Medulla oblongata (tissue), 1 donor: ENCODE data around the gene GASK1B.

ENCODE experiments used
- DNase-seq: peaks from one replicate; pipeline ENCODE4 v3.0.0-alpha.2; 2015; ENCODE audit errors: extremely low spot score

The GASK1B gene

DNA sequence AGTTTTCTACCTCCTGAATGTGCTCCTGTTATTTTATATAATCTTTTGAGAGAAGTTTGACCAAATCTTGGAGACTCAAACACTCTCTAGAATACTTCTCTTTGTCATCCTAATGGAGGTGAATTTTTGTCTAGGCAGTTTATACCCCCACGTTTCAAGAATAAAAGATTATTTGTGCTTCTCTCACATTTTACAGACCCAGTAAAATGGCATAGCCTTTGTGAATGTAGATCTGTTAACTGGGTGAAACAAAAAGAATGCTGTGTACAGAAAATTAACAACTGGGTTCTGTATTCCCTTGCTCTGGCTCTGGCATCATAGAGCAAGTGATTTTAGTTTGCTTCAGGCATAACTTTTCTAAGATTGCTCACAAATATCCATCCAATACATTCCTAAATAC is 26.1 kb downstream of the GASK1B start:
- DNase-seq, result peak; percentile 79

DNA sequence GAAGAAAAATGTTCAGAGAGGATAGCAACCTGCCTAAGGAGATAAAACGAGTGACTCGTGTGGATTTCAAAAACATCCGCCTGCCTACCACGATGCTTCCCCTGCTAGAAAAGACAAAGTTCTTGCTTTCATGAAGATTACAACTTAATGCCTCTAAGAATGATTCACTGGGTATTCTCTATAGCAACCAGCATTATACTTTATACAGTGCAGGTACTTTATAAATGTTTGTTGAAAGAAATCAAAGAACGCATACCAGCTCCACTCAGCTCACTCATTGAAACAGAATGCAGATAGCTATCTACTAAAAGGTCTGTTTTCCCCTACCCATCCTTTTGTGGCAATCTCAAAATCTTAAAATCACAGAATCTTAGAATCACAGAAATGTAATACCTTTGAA is 33.7 kb downstream of the GASK1B start:
- DNase-seq, result no peak

DNA sequence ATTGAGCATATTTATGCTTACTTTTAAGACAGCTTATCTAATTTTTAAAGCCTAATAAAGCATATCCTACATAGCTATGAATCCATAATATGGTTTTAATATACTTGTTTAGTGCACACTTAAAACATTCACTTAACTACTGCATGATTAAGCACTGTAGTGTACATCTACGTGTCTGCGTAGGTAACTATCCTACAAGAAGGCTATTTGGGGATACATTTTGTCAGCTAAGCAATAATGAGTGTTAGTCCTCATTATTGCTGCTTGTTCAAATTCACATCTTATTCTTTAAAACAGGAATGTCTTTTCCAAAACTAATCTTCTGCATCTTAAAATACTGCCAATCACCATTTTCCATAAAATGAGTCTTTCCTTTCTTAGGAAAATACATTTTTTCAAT is 38.6 kb downstream of the GASK1B start:
- DNase-seq, result no peak

DNA sequence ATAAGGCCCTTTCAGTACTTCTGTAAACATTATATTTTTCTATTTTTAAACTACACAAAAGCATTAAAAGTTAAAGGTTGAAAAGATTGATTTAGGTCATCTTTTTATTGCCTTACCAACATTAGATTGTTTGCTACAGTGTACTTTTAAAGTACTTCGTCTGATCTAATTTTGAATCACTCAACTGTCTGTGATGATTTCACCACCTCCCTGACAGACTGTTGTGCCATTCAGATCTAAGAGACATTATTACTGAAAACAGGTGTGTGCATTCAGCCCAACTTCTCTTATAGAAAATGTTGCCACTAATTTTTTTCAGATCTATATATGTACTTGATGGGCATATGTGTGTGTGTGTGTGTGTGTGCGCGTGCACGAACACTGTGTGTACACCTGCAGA is 39.3 kb downstream of the GASK1B start:
- DNase-seq, result no peak

DNA sequence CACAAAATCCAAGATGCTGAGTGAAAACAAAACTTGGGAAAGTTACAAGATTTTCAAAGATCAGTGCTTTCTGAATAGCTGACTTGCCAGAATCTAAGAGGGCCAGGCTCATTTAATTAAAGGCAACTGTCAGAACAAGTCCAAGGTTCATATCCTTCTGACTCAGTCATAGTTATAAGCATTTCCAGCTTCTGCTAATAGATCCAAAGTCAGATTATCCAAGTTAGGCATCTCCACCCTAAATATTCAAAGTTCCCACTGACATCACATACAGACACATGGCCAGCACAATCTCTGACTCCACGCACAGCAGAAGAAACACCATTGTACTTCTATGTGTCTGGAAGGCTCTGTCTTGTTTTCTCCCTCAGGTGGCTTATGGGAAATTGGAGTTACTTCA is 41.8 kb downstream of the GASK1B start:
- no peak for DNase-seq

DNA sequence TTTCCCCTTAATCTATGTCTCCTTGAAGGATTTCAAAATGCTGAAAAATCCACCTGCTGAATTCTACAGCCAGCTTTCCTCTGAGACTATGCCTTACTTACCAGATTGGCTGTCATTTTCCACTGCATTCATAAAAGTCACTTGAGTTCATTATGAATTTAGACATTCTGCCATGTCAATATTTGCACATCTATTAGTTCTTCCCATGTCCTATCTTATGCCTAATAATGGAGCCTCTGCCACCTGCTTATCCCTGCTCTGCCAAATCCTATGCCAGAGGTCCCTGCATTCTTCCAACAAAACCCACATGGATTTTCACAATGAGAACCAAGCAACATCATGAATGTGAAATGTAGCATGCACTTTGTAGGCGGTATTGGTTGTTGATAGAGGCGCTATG is 42.6 kb downstream of the GASK1B start:
- no peak for DNase-seq

DNA sequence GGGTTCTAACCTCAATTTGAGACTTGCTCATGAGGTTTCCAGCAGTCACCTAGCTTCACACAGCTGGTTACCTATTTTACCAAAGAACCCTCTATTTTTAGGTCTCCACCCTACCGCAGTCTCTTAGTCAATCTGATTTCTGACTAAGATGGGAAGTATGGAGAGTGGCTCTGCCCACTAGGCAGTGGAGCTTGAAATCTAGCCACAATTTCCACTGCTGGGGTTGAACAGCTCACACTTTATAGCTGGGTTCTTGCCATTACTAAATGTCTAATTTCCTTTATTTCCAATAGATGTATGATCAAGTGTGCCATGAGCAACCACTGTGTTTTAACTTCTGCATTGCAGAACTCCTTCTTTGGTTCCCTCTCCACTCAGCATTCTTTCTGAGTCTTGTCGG is 43.1 kb downstream of the GASK1B start:
- no peak for DNase-seq

DNA sequence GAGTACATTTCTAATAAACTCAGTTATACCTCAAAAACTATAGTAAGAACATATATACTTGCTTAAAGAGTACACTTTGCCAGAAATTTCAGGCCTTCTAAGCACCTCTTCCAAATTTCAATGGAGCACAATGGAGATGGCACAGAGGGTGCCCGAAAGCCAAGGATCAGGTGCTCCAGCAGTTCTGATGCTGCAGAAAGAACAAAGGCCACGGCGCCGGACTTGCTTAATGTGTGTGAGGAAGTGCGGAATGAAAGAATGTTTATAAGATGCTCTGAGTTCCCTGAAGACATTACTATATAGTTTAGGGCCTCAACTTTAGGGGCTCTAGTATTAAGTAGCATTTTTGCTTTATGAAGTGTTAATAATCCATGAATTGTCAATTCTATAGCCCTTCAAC is 44.3 kb downstream of the GASK1B start:
- no peak for DNase-seq

DNA sequence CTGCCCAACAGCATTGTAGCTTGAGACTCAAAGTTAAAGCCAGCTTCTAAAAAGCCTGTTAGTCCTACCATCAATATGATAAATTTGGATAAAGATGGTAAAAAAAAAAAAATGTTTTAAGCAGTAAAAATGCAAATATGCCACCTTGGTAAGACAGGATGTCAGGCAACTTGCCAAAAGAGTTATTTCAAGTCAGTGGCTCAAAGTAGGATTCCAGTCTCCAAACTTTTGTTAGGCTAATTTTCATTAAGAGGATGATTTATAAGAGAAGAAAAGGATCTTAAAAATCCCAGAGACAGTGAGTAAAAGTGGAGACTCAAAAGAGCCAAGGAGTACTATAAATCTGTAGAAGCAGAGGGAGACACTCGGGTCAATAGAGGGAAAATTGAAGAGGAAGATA is 47.5 kb downstream of the GASK1B start:
- no peak for DNase-seq
